Left cardiac atrium (tissue), 4 donors: ENCODE measurements around the gene TRIM4. TPM values are rescaled to one million over a fixed set of nuclear protein-coding genes. Genes with fewer than 3 reads are reported as not detected.
A peak's percentile ranks its signal among the peaks of the same experiment; 100 is the strongest.
"Not testable (repeated sequence)": the region's sequence is repeated elsewhere in the genome, so short reads cannot be mapped to it uniquely, and the experiment has no call there.

ENCODE experiments used
- ATAC-seq, 2 donors: fragments of 200-7000 bp; cut with Tn5 transposase; one replicate each; pipeline ENCODE4 v1.9.1; 2020; ENCODE audit warnings: mild to moderate bottlenecking in 2 of 2, moderate library complexity in 2 of 2
- DNase-seq: peaks from one replicate; pipeline ENCODE4 v3.0.0-alpha.2; 2020
- intact Hi-C, 2 donors: fragments of 100-400 bp; cut with DNase I; formaldehyde crosslinking; loops; one replicate each; pipeline versions ENCODE4 v1.14.1 to v1.15.1; 2022 to 2023
- long read RNA-seq: library from polyadenylated mRNA; unstranded; transcript quantifications from one replicate; pipeline ENCODE4 v2.0.0, GENCODE V29; 2021
- total RNA-seq, 2 donors: library from RNA; stranded (reverse); fragmentation: NEBNext Ultra II Directional; extraction: Animal tissue kit (Norgen Biotek cat#: 25700); gene quantifications; one replicate each; pipeline ENCODE4 v1.2.1, GENCODE V29; 2021
- donor health status: DM: no; HTN: yes; CAD: no.
- donor health status: DM: no; HTN: yes; CAD: no; lungs with severe emphysema.
- donor health status: DM: yes; HTN: yes; CAD: no.
- donor health status: Dilated cardiomyopathy.

Gene TRIM4
- total RNA-seq, result 10 to 100 TPM in 1 of 2 donors, 1 to 10 TPM in 1; 9.6 to 11.1 TPM
- long read RNA-seq, transcript TRIM4-201 (6 exons, 3,374 nt), result major isoform, 21 of 26 reads
- long read RNA-seq, partial matches to known transcripts, result 0 of 26 reads
- long read RNA-seq, other reads (novel, unspliced or antisense), result 4 of 26 reads

GRCh38 chr7:99918959-99919813, at the start of gene TRIM4:
Gene TRIM4, minus strand, starts transcription at chr7:99919530. Its CDS starts 129 bp downstream, at chr7:99919401.
- intact Hi-C loops, result loop anchor here in 1 of 2 donors (10.0 kb wide), 1 partner anchor 66 kb away; no protein-coding TSS in a partner anchor
- DNase-seq (peak; percentile 95), ATAC-seq (peak; percentile 99 to 100)

GRCh38 chr7:99958564-99959227, 39.4 kb upstream of the TRIM4 start:
- DNase-seq (no peak), ATAC-seq (no peak)
- intact Hi-C loops, result no loop called here

GRCh38 chr7:99955247-99955646, 35.9 kb upstream of the TRIM4 start:
- intact Hi-C loops, result no loop called here
- ATAC-seq (no peak), DNase-seq (no peak)

- DNase-seq, ATAC-seq, intact Hi-C loops: not testable (repeated sequence)
These were observed 35.3 kb upstream of the TRIM4 start for GRCh38 chr7:99954643-99955042.

- intact Hi-C loops, result no loop called here
- DNase-seq (peak; percentile 48), ATAC-seq (peak; percentile 27 to 81)
These were observed 34.3 kb upstream of the TRIM4 start for GRCh38 chr7:99953649-99954048.

- DNase-seq, ATAC-seq, intact Hi-C loops: not testable (repeated sequence)
These were observed 33.3 kb upstream of the TRIM4 start for GRCh38 chr7:99952649-99953048.

- ATAC-seq, DNase-seq, intact Hi-C loops: not testable (repeated sequence)
These were observed 31.5 kb upstream of the TRIM4 start for GRCh38 chr7:99950819-99951218.

- intact Hi-C loops, result no loop called here
- no peak for ATAC-seq
- DNase-seq, result no peak
These were observed 30.4 kb upstream of the TRIM4 start for GRCh38 chr7:99949645-99950228.

- ATAC-seq, result no peak
- no peak for DNase-seq
- intact Hi-C loops, result no loop called here
These were observed 28.3 kb upstream of the TRIM4 start for GRCh38 chr7:99947608-99948007.

GRCh38 chr7:99944497-99945070, 25.3 kb upstream of the TRIM4 start:
- intact Hi-C loops, result no loop called here
- ATAC-seq (no peak), DNase-seq (no peak)

GRCh38 chr7:99943641-99944496, 24.5 kb upstream of the TRIM4 start:
- ATAC-seq, result no peak
- intact Hi-C loops, result no loop called here
- no peak for DNase-seq

- intact Hi-C loops, result no loop called here
- ATAC-seq, result no peak
- no peak for DNase-seq
These were observed 19.0 kb upstream of the TRIM4 start for GRCh38 chr7:99938296-99938695.

- intact Hi-C loops, DNase-seq, ATAC-seq: not testable (repeated sequence)
These were observed 15.7 kb upstream of the TRIM4 start for GRCh38 chr7:99935009-99935408.

GRCh38 chr7:99930376-99930775, 11.0 kb upstream of the TRIM4 start:
- intact Hi-C loops, result no loop called here

GRCh38 chr7:99929730-99930053, 10.4 kb upstream of the TRIM4 start:
- ATAC-seq, result peak in 1 of 2 donors; percentile 14
- no peak for DNase-seq
- intact Hi-C loops, result loop anchor here in 1 of 2 donors (5.0 kb wide), 1 partner anchor 63 kb away; no protein-coding TSS in a partner anchor

More at GRCh38 chr7:99930376-99930775, 11.0 kb upstream of the TRIM4 start:
- DNase-seq, result no peak
- ATAC-seq, result no peak

GRCh38 chr7:99928994-99929729, 9.8 kb upstream of the TRIM4 start, which contains the start of gene GJC3:
Gene GJC3, minus strand, starts transcription at chr7:99929620. Its CDS starts 0 bp downstream, at chr7:99929620.
- intact Hi-C loops, result loop anchor here in 1 of 2 donors (5.0 kb wide), 1 partner anchor 63 kb away; no protein-coding TSS in a partner anchor
- ATAC-seq, result peak; percentile 92 to 97
- DNase-seq, result peak; percentile 74

- ATAC-seq (no peak), DNase-seq (no peak)
- intact Hi-C loops, result loop anchor here in 1 of 2 donors (5.0 kb wide), 1 partner anchor 64 kb away; no protein-coding TSS in a partner anchor
These were observed 8.9 kb upstream of the TRIM4 start for GRCh38 chr7:99928188-99928587.
